GM21786 (cell line): Measurements from ENCODE around the gene ODAD2.
"Not testable (repeated sequence)": the region's sequence is repeated elsewhere in the genome, so short reads cannot be mapped to it uniquely, and the experiment has no call there.

Experiments used
- ATAC-seq: cut with Tn5 transposase; IDR thresholded peaks from one replicate; pipeline ENCODE4 v1.9.1; 2021; ENCODE audit not compliant: unreplicated experiment

Gene ODAD2

GRCh38 chr10:27998954-27999275 lies at the start of gene ODAD2:
ODAD2 (minus strand) TSS chr10:27999079; CDS start chr10:27995142, 3,937 bp downstream.
- no peak for ATAC-seq

GRCh38 chr10:28047061-28047460 lies 48.2 kb upstream of the ODAD2 start:
- ATAC-seq: no peak

GRCh38 chr10:28046579-28046978 lies 47.7 kb upstream of the ODAD2 start:
- no peak for ATAC-seq

GRCh38 chr10:28043941-28044340 lies 45.1 kb upstream of the ODAD2 start:
- no peak for ATAC-seq

- ATAC-seq: no peak
Measured at GRCh38 chr10:28036587-28036986, 37.7 kb upstream of the ODAD2 start.

GRCh38 chr10:28020993-28021982 lies 22.4 kb upstream of the ODAD2 start:
- no peak for ATAC-seq

- ATAC-seq: no peak
Measured at GRCh38 chr10:28020080-28020860, 21.4 kb upstream of the ODAD2 start.

GRCh38 chr10:28014651-28015050 lies 15.8 kb upstream of the ODAD2 start:
- ATAC-seq: no peak

- no peak for ATAC-seq
Measured at GRCh38 chr10:28012990-28013515, 14.2 kb upstream of the ODAD2 start.

GRCh38 chr10:28010821-28011220 lies 11.9 kb upstream of the ODAD2 start:
- ATAC-seq: no peak

- ATAC-seq: no peak
Measured at GRCh38 chr10:28008054-28008453, 9.2 kb upstream of the ODAD2 start.

- no peak for ATAC-seq
Measured at GRCh38 chr10:28001353-28001752, 2.5 kb upstream of the ODAD2 start.

- no peak for ATAC-seq
Measured at GRCh38 chr10:27998178-27998953, 513 bp downstream of the ODAD2 start.

GRCh38 chr10:27997865-27998177 lies 1.1 kb downstream of the ODAD2 start:
- ATAC-seq: no peak

GRCh38 chr10:27995311-27995710 lies 3.6 kb downstream of the ODAD2 start:
- no peak for ATAC-seq

- ATAC-seq: not testable (repeated sequence)
Measured at GRCh38 chr10:27989357-27989756, 9.5 kb downstream of the ODAD2 start.

GRCh38 chr10:27986821-27987220 lies 12.1 kb downstream of the ODAD2 start:
- ATAC-seq: no peak

- no peak for ATAC-seq
Measured at GRCh38 chr10:27982875-27983543, 15.9 kb downstream of the ODAD2 start.

GRCh38 chr10:27981744-27982143 lies 17.1 kb downstream of the ODAD2 start:
- ATAC-seq: no peak

- ATAC-seq: not testable (repeated sequence)
Measured at GRCh38 chr10:27970795-27971194, 28.1 kb downstream of the ODAD2 start.

- ATAC-seq: not testable (repeated sequence)
Measured at GRCh38 chr10:27969931-27970330, 28.9 kb downstream of the ODAD2 start.
